ENCODE results near the gene PRELP. TPM values are rescaled to one million over a fixed set of nuclear protein-coding genes. Genes with fewer than 3 reads are reported as not detected.
A peak's percentile ranks its signal among the peaks of the same experiment; 100 is the strongest.

The PRELP gene
- total RNA-seq, 1 donor, result 1.4 TPM

DNA sequence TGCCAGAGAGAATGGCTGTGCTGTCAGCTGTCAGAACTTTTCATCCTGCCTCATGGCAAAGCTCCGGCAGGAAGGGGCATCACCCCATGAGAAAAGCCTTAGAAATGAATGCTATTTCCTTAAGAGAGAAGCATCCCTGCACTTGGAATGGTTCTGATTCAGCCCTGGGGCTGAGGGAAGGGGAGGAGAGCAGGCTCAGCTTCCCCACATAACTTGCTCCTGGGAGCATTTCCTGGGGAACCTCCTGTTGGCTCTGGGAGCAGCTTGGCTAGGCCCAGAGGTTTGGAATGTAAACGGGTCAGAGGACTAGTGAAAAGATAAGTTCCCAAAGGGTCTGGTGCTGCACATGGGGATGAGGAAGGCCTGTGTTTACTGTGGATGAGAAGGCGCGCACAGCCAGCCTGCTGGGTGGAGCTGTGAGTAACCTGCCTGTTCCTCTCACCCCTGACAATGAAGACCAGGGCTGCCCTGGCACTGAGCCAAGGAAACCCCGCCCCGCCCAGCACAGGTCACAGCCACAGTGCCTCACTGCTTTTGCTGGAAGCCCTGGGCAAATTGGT is 5.0 kb downstream of the PRELP start:
- DNase-seq (ENCODE audit: low read depth), result peak; percentile 98
- TF ChIP-seq, protein P1, sequence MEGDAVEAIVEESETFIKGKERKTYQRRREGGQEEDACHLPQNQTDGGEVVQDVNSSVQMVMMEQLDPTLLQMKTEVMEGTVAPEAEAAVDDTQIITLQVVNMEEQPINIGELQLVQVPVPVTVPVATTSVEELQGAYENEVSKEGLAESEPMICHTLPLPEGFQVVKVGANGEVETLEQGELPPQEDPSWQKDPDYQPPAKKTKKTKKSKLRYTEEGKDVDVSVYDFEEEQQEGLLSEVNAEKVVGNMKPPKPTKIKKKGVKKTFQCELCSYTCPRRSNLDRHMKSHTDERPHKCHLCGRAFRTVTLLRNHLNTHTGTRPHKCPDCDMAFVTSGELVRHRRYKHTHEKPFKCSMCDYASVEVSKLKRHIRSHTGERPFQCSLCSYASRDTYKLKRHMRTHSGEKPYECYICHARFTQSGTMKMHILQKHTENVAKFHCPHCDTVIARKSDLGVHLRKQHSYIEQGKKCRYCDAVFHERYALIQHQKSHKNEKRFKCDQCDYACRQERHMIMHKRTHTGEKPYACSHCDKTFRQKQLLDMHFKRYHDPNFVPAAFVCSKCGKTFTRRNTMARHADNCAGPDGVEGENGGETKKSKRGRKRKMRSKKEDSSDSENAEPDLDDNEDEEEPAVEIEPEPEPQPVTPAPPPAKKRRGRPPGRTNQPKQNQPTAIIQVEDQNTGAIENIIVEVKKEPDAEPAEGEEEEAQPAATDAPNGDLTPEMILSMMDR (IDR thresholded peaks at IDR 0.05; ENCODE audit: insufficient read depth, low read length), result no peak
- H3K4me3 ChIP-seq (ENCODE audit: low read depth, low read length), result peak overlapping the region; percentile 10

DNA sequence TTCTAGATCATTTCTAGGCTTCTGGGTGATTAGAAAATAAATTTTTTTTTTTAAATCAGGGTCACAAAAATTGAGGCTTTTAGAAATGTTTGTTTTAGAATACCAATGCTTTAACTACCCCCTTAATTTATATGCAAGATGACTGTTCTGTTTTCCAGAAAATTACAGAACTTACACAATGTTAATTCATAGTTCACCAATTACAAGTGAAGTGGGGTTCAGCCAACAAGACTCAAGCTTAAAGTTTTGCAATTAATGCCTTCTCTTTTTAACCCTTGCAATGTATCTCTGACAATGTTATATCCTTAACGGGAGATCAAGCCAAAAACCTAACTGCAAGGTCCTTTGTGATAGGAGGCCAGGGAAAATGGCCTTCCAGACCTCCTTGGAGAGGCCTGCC is 5.6 kb downstream of the PRELP start:
- no peak overlapping the region for H3K4me3 ChIP-seq (ENCODE audit: low read depth, low read length)
- no peak for DNase-seq (ENCODE audit: low read depth)
- TF ChIP-seq, protein P1 (IDR thresholded peaks at IDR 0.05; ENCODE audit: insufficient read depth, low read length), result no peak

DNA sequence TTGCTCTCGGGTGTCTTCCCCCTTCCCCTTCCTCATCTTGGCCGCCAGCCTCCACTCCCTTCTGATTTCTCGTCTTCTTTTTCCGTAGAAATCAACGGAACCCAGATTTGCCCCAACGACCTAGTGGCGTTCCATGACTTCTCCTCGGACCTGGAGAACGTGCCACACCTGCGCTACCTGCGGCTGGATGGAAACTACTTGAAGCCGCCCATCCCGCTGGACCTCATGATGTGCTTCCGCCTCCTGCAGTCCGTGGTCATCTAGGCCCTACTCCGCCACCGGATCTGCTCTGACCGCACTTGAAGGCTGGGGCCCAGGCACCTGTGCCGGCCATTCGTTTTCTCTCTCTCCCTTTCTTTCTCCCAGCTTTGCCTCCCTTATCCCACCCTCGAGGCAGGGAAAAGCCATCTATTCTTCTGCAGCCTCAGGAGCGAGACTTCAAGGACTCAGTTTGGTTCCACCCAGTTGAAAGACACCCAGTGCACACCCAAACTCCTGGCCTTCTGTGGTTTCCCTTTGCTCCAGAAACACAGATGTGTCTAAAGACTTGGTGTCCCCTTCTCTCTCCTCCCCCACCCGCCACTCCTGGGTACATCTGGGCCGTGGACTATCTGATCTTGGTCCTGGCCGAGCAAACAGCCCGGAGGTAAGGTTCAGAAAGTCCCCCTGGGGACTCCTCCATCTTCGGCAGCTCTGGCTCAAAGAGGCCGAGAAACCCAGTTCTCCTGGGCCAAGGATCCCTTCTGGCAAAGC is 11.2 kb downstream of the PRELP start:
- TF ChIP-seq, protein P1 (IDR thresholded peaks at IDR 0.05; ENCODE audit: insufficient read depth, low read length), result no peak
- no peak for DNase-seq (ENCODE audit: low read depth)
- peak overlapping the region; percentile 35 for H3K4me3 ChIP-seq (ENCODE audit: low read depth, low read length)

DNA sequence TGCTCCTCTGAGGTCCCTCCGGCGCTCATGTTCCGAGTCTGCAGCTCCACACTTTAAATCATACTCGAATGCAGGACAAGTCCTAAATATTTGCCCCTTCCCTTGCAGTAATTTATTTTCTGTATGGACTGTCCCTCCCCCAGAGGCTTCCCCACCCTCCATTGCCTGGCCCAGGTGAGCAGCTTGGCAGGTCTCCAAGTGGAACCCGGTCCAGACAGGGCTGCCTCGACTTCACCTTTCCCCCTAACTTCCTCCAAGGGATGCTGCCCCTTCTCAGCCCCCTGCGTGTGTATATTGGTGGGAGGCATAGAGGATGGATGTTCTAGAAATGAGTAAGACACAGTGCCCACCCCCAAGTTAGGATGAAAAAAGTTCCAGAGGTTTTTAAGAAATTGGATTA is 12.9 kb downstream of the PRELP start:
- DNase-seq (ENCODE audit: low read depth), result no peak
- no peak overlapping the region for H3K4me3 ChIP-seq (ENCODE audit: low read depth, low read length)
- TF ChIP-seq, protein P1 (IDR thresholded peaks at IDR 0.05; ENCODE audit: insufficient read depth, low read length), result no peak

DNA sequence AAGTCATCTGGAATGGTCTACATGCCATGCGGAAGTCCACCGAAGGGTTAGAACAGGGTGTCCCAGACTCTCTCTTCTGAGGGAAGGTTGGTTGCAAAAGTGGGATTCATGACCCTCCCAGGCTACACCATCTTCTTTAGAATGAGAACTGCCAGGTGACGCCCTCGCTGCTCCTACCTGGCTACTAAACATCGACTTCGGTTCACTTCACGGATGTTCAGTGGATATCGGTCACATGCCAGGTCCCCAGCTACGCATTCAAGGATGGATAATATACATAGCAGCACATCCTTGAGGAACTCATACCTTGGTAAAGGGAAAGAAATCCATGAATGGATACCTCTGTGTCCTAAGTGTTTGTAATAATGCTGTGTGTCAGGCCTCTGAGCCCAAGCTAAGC is 15.0 kb downstream of the PRELP start:
- no peak overlapping the region for H3K4me3 ChIP-seq (ENCODE audit: low read depth, low read length)
- DNase-seq (ENCODE audit: low read depth), result no peak
- TF ChIP-seq, protein P1 (IDR thresholded peaks at IDR 0.05; ENCODE audit: insufficient read depth, low read length), result no peak

DNA sequence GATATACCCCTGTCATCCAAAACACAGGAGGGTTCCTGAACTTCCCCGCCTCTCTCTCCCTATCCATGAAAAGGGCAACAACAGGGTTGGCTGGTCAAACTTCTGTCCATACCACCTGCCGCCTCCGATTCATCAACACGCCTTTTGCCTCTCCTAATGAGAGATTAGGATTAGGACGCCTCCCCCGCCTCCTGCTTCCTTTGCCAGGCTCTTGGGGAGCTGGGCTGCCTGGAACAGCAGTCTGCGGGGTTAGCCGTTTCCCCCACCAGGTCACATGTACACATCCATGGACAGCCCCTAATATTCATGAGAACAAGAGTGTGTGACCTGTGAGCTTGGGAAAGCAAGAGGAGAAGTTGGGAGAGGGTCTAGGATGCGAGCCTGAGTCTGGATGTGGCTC is 16.1 kb downstream of the PRELP start:
- no peak for DNase-seq (ENCODE audit: low read depth)
- TF ChIP-seq, protein P1 (IDR thresholded peaks at IDR 0.05; ENCODE audit: insufficient read depth, low read length), result no peak
- no peak overlapping the region for H3K4me3 ChIP-seq (ENCODE audit: low read depth, low read length)

Measured in fibroblast of the aortic adventitia (primary cell).